Measurements from ENCODE around the gene ST7L.

GRCh38 chr1:112492076-112492475 lies 126.9 kb downstream of the ST7L start:
- TF ChIP-seq CTCF (IDR thresholded peaks at IDR 0.05) (no peak), POLR2A (IDR thresholded peaks at IDR 0.05) (no peak)

Measured in testis (tissue), 2 donors.